ENCODE results near the gene ATP1A1. TPM values are rescaled to one million over a fixed set of nuclear protein-coding genes. Genes with fewer than 3 reads are reported as not detected.

The ATP1A1 gene
- total and polyA plus RNA-seq, 4 experiments from 2014 or later, result 46.5 to 256 (median 163) TPM

DNA sequence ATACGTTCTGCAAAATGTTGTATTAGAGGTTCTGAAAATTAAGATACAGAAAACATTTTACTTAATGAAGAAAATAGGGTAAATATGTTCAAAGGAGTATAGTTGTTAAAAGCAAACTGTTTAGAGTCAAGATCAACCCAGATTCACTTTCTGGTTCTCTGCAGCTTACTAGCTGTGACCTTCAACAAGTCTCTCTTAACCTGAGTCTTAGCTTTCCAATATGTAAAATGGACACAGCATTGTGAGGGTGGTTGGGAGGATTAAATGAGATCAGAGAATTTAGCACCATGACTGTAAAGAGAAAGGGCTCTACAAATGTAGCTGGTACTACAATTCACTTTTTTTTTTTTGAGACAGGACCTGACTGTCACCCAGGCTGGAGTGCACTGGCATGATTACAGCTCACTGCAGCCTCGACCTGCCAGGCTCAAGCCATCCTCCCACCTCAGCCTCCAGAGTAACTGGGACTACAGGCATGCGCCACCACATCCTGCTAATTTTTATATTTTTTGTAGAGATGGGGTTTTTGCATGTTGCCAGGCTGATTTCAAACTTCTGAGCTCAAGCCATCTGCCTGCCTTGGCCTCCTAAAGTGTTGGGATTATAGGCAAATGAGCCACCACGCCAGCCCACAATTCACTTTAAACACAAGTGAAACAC is 43.9 kb downstream of the ATP1A1 start:
- Mint-ChIP-seq H3K27ac (peak overlapping the region; percentile 85 to 98 (median 96)), H3K4me3 (peak overlapping the region; percentile 31 to 95 (median 91)), H3K27me3 (no peaks in the 10 kb centered on the region), H3K36me3 (peaks cover 0 to 3% of the 10 kb centered on the region in 2 donors), H3K4me1 (peaks cover 18 to 55% (median 29%) of the 10 kb centered on the region in 4 donors), H3K9me3 (no peaks in the 10 kb centered on the region)
- Histone ChIP-seq H3K36me3 (ENCODE audit: insufficient read depth, low read length) (no peaks in the 10 kb centered on the region), H3K4me1 (ENCODE audit: insufficient read depth, low read length) (peaks cover 32% of the 10 kb centered on the region), H3K27ac (ENCODE audit: low read depth, low read length) (peak overlapping the region; percentile 80), H3K4me3 (ENCODE audit: low read length in 2 of 2) (no peak overlapping the region), H3K9me3 (ENCODE audit: control insufficient read depth in 1 of 2, low read length in 2 of 2) (no peaks in the 10 kb centered on the region), H3K27me3 (ENCODE audit: insufficient read depth, low read length) (no peaks in the 10 kb centered on the region)
- CTCF ChIA-PET (ENCODE audit: partially characterized antibody), result interaction anchor here (1.3 to 3.5 kb wide), 8 partner anchors 10 to 278 kb away, joined by 3 to 21 read pairs (median 4); no protein-coding TSS in a partner anchor
- intact Hi-C loops (cut with micrococcal nuclease), result no loop called here
- POLR2A ChIA-PET (ENCODE audit: partially characterized antibody), result interaction anchor here (0.8 to 6.3 kb wide), 8 partner anchors 10 to 87 kb away, joined by 3 to 90 read pairs (median 8); partner anchors contain the start of gene ATP1A1
- no peak for DNase-seq

DNA sequence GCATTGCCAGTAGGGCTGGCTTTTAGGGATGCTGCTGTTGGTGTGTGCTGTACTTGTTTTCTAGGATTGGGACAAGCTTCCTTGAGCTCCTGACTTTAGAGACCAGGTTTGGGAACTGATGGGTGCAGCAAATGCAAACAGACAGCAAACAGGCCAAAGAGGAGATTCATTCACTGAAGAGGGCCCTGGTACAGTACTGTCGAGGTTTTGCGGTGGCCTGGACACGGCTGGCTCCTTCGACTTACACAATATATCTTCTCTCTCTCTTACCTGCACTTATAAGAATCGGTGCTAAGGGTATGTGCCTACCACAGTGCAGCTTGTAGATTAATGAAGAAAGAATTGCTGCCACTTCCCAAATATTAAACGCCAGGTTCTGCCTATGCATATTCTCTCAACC is 44.6 kb downstream of the ATP1A1 start:
- Histone ChIP-seq H3K27me3 (ENCODE audit: insufficient read depth, low read length) (no peaks in the 10 kb centered on the region), H3K27ac (ENCODE audit: low read depth, low read length) (peak overlapping the region; percentile 80), H3K9me3 (ENCODE audit: control insufficient read depth in 1 of 2, low read length in 2 of 2) (no peaks in the 10 kb centered on the region), H3K4me3 (ENCODE audit: low read length in 2 of 2) (peak overlapping the region; percentile 90 to 96), H3K36me3 (ENCODE audit: insufficient read depth, low read length) (no peaks in the 10 kb centered on the region), H3K4me1 (ENCODE audit: insufficient read depth, low read length) (peaks cover 32% of the 10 kb centered on the region)
- intact Hi-C loops (cut with micrococcal nuclease), result loop anchor here (1.0 kb wide), 1 partner anchor 44 kb away; the partner anchor contains the start of gene ATP1A1
- Mint-ChIP-seq H3K4me3 (peak overlapping the region; percentile 84 to 95 (median 91)), H3K36me3 (peaks cover 0 to 3% of the 10 kb centered on the region in 2 donors), H3K27ac (peak overlapping the region; percentile 95 to 98 (median 96)), H3K4me1 (peaks cover 18 to 55% (median 29%) of the 10 kb centered on the region in 4 donors), H3K27me3 (no peaks in the 10 kb centered on the region), H3K9me3 (no peaks in the 10 kb centered on the region)
- CTCF ChIA-PET (ENCODE audit: partially characterized antibody), result interaction anchor here (0.6 to 3.5 kb wide), 9 partner anchors 11 to 278 kb away, joined by 3 to 21 read pairs (median 4); no protein-coding TSS in a partner anchor
- no peak for DNase-seq
- POLR2A ChIA-PET (ENCODE audit: partially characterized antibody), result interaction anchor here (1.1 to 6.3 kb wide), 10 partner anchors 11 to 86 kb away, joined by 3 to 90 read pairs (median 10); partner anchors contain the start of gene ATP1A1

DNA sequence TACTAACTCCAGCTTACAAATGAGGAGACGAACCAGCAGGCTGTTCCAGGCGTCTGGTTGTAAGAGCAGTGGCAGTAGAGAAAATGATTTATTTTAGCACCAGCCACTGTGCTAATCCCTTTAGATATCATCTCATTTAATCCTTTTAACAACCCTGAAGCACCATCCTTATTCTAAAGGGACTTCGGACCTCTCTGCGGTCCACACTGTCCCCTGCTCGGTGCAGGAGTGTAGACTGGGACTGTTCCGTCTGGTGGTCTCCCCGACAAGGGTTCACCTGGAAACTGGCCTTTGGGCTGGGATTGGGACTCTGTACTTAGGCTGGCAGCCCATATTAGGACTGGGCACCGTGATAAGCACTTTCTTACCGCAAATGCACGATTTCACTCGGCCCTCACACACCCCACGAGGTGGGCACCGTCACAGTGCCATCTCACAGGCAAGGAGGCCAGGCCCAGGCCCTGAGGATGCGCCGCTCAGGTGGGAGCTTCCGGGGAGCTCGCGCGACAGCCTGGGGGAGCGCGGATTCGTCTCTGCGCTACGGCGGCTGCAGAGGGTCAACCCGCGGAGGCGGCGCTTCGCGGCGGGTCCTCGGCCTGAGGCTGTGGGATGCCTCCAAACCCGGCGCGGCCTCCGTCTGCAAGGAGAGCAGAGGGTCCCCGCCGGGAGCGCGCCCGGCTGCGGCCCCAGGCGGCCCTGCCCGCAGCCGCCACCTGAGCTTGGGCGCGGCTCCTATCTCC is 45.2 kb downstream of the ATP1A1 start:
- peak overlapping the region; percentile 90 to 96 for H3K4me3 ChIP-seq (ENCODE audit: low read length in 2 of 2)
- Mint-ChIP-seq H3K27ac (peak overlapping the region; percentile 95 to 98 (median 96)), H3K27me3 (no peaks in the 10 kb centered on the region), H3K36me3 (peaks cover 0 to 3% of the 10 kb centered on the region in 2 donors), H3K4me1 (peaks cover 14 to 52% (median 27%) of the 10 kb centered on the region in 4 donors), H3K4me3 (peak overlapping the region; percentile 84 to 96 (median 91)), H3K9me3 (no peaks in the 10 kb centered on the region)
- no peaks in the 10 kb centered on the region for H3K9me3 ChIP-seq (ENCODE audit: control insufficient read depth in 1 of 2, low read length in 2 of 2)
- no peaks in the 10 kb centered on the region for H3K36me3 ChIP-seq (ENCODE audit: insufficient read depth, low read length)
- ChIA-PET CTCF (ENCODE audit: partially characterized antibody) (interaction anchor here (0.6 to 3.5 kb wide), 16 partner anchors 12 to 279 kb away, joined by 3 to 21 read pairs (median 4); partner anchors contain the start of gene ATP1A1), POLR2A (ENCODE audit: partially characterized antibody) (interaction anchor here (0.9 to 6.3 kb wide), 23 partner anchors 8 to 345 kb away, joined by 3 to 90 read pairs (median 6); partner anchors contain the start of gene ATP1A1)
- peak; percentile 86 to 90 (median 87) for DNase-seq
- no peaks in the 10 kb centered on the region for H3K27me3 ChIP-seq (ENCODE audit: insufficient read depth, low read length)
- H3K4me1 ChIP-seq (ENCODE audit: insufficient read depth, low read length), result peaks cover 32% of the 10 kb centered on the region
- intact Hi-C loops (cut with micrococcal nuclease), result loop anchor here (1.0 kb wide), 1 partner anchor 45 kb away; the partner anchor contains the start of gene ATP1A1
- H3K27ac ChIP-seq (ENCODE audit: low read depth, low read length), result peak overlapping the region; percentile 80

DNA sequence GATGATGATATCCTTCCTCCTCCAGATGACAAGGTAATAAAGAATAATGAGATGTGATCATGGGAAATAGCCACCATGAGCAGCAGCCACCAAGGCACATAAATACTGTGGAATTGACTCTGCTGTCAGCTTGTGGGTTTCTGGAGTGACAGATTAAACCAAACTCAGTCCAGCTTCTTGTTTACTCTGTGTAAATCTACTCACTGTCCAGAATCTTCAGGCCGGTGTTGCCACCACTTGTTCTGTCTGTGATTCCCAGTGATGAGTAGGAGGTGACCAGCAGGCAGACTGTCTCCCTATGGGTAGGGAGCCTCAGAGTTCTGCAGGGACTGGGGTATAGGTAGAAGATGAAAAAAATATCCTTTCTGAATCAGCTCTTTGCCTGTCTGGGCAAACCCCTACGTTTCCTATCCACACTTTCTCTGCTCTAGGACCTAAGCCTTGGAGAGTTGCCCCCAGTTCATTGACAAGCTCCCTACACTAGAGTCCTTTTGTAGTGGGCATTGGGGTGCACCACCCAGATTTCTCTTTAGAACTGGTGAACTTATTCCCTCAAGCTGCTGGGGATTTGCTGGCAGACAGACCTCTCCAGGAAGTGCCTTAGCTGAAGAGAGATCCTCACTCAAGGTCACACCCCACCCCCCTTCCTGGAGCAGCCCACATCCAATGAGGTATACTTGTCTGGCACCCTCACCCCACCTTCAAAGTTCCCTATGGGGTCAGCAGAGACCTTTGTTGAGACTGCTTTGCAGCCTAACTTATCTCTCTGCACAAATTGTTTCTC is 47.6 kb downstream of the ATP1A1 start:
- H3K27me3 Mint-ChIP-seq, result no peaks in the 10 kb centered on the region
- ChIA-PET POLR2A (ENCODE audit: partially characterized antibody) (interaction anchor here (1.9 to 6.3 kb wide), 4 partner anchors 12 to 46 kb away, joined by 6 to 90 read pairs (median 24); partner anchors contain the start of gene ATP1A1), CTCF (ENCODE audit: partially characterized antibody) (interaction anchor here (1.8 kb wide), 1 partner anchor 65 kb away, joined by 4 read pairs; no protein-coding TSS in a partner anchor)
- Histone ChIP-seq H3K4me3 (ENCODE audit: low read length in 2 of 2) (no peak overlapping the region), H3K27ac (ENCODE audit: low read depth, low read length) (no peak overlapping the region), H3K9me3 (ENCODE audit: control insufficient read depth in 1 of 2, low read length in 2 of 2) (no peaks in the 10 kb centered on the region), H3K36me3 (ENCODE audit: insufficient read depth, low read length) (no peaks in the 10 kb centered on the region), H3K27me3 (ENCODE audit: insufficient read depth, low read length) (no peaks in the 10 kb centered on the region), H3K4me1 (ENCODE audit: insufficient read depth, low read length) (peaks cover 27% of the 10 kb centered on the region)
- intact Hi-C loops (cut with micrococcal nuclease), result no loop called here
- peaks cover 9 to 33% (median 23%) of the 10 kb centered on the region in 4 donors for H3K4me1 Mint-ChIP-seq
- peak overlapping the region in 1 of 7 donors; percentile 96 for H3K27ac Mint-ChIP-seq
- peak overlapping the region in 6 of 8 donors; percentile 8 to 66 (median 27) for H3K4me3 Mint-ChIP-seq
- no peak for DNase-seq
- H3K9me3 Mint-ChIP-seq, result no peaks in the 10 kb centered on the region
- H3K36me3 Mint-ChIP-seq, result no peaks in the 10 kb centered on the region

DNA sequence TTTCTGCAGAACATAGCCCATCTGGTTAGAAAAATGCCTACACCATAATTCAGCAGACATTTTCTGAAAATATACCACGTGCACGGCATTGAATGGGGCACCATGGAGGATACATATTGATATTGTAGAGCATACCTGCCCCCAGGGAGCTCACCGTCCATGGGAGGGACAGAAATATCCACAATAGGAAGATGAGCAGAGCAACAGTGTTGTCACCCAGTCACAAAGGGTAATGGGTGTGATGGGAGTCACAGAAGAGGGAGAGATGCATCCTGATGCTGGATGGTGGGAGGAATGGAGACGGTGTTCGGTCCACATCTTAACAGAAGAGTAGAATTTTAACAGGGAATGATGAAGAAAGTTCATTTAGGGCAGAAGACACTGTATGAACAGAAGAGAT is 51.4 kb downstream of the ATP1A1 start:
- Mint-ChIP-seq H3K4me3 (no peak overlapping the region), H3K27me3 (peaks cover 0 to 1% of the 10 kb centered on the region in 2 donors), H3K4me1 (peaks cover 0 to 2% (median under 1%) of the 10 kb centered on the region in 4 donors), H3K27ac (no peak overlapping the region), H3K9me3 (no peaks in the 10 kb centered on the region), H3K36me3 (no peaks in the 10 kb centered on the region)
- Histone ChIP-seq H3K4me3 (ENCODE audit: low read length in 2 of 2) (no peak overlapping the region), H3K36me3 (ENCODE audit: insufficient read depth, low read length) (no peaks in the 10 kb centered on the region), H3K27me3 (ENCODE audit: insufficient read depth, low read length) (no peaks in the 10 kb centered on the region), H3K9me3 (ENCODE audit: control insufficient read depth in 1 of 2, low read length in 2 of 2) (no peaks in the 10 kb centered on the region), H3K27ac (ENCODE audit: low read depth, low read length) (no peak overlapping the region), H3K4me1 (ENCODE audit: insufficient read depth, low read length) (peaks cover 1% of the 10 kb centered on the region)
- ChIA-PET CTCF (ENCODE audit: partially characterized antibody) (no interaction called here), POLR2A (ENCODE audit: partially characterized antibody) (no interaction called here)
- DNase-seq, result no peak
- intact Hi-C loops (cut with micrococcal nuclease), result no loop called here

DNA sequence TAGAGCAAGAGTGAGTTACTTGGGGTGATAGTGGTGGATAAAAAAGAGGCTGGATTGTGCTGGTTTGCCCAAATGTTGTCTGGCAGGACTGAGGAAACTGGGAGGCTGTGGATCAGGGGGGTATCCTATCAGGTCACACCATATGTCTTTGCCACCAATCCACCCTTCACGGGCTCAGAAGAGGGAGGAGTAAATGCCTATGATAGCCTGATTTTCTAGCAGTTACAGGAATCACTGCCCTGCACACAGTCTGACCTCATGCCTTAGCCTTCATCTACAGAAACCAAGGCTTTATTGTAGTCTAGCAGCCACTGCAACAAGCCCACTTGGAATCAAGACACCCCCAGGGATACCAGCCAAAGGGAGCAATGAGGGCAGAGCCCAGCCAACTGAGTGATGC is 51.8 kb downstream of the ATP1A1 start:
- Histone ChIP-seq H3K27me3 (ENCODE audit: insufficient read depth, low read length) (no peaks in the 10 kb centered on the region), H3K36me3 (ENCODE audit: insufficient read depth, low read length) (no peaks in the 10 kb centered on the region), H3K4me1 (ENCODE audit: insufficient read depth, low read length) (no peaks in the 10 kb centered on the region), H3K9me3 (ENCODE audit: control insufficient read depth in 1 of 2, low read length in 2 of 2) (no peaks in the 10 kb centered on the region), H3K27ac (ENCODE audit: low read depth, low read length) (no peak overlapping the region), H3K4me3 (ENCODE audit: low read length in 2 of 2) (no peak overlapping the region)
- DNase-seq, result no peak
- H3K9me3 Mint-ChIP-seq, result no peaks in the 10 kb centered on the region
- no peak overlapping the region for H3K27ac Mint-ChIP-seq
- no peak overlapping the region for H3K4me3 Mint-ChIP-seq
- no peaks in the 10 kb centered on the region for H3K4me1 Mint-ChIP-seq
- H3K27me3 Mint-ChIP-seq, result peaks cover 0 to 1% of the 10 kb centered on the region in 2 donors
- intact Hi-C loops (cut with micrococcal nuclease), result no loop called here
- ChIA-PET CTCF (ENCODE audit: partially characterized antibody) (no interaction called here), POLR2A (ENCODE audit: partially characterized antibody) (no interaction called here)
- no peaks in the 10 kb centered on the region for H3K36me3 Mint-ChIP-seq

Data from CD4-positive, alpha-beta memory T cell (primary cell).